Erythroblast (primary cell): ENCODE results near the gene RASA3.

Experiments used
- GATA1 ChIP-seq: IDR thresholded peaks from 2 replicates; pipeline ENCODE4 v1.6.1; 2011; ENCODE audit warnings: low read depth, mild to moderate bottlenecking, control low read depth, low read length, moderate library complexity
- POLR2A ChIP-seq: IDR thresholded peaks from 2 replicates; pipeline ENCODE4 v1.6.1; 2011; ENCODE audit warnings: mild to moderate bottlenecking, low read length

GRCh38 chr13:114023716-114024602 is 108.5 kb downstream of the RASA3 start:
- no peak for TF ChIP-seq POLR2A
- no peak for TF ChIP-seq GATA1
